Thyroid gland (tissue), 4 donors: ENCODE data around the gene VPS4A. TPM values are rescaled to one million over a fixed set of nuclear protein-coding genes. Genes with fewer than 3 reads are reported as not detected.

Experiments
- DNase-seq, 2 donors: peaks; one replicate each; pipeline ENCODE4 v3.0.0-alpha.2; 2019
- H3K27ac ChIP-seq, 3 donors: fragments of 200-600 bp; sonication (generic); 1 replicate in 2 of 3; 2 replicates in 1 of 3; pipeline ENCODE4 v1.5.1; 2016 to 2019; ENCODE audit warnings: mild to moderate bottlenecking in 1 of 3, moderate library complexity in 1 of 3
- H3K27me3 ChIP-seq: fragments of 200-600 bp; sonication (generic); one replicate; pipeline ENCODE4 v1.5.1; 2019
- H3K36me3 ChIP-seq, 2 donors: fragments of 200-600 bp; sonication (generic); one replicate each; pipeline ENCODE4 v1.5.1; 2016 to 2019
- H3K4me1 ChIP-seq, 2 donors: fragments of 200-600 bp; sonication (generic); one replicate each; pipeline ENCODE4 v1.5.1; 2017 to 2019
- H3K4me3 ChIP-seq, 3 donors: fragments of 200-600 bp; sonication (generic); replicated peaks in 1 of 3; 1 replicate in 2 of 3; 2 replicates in 1 of 3; pipeline ENCODE4 v1.5.1; 2016; ENCODE audit warnings: mild to moderate bottlenecking in 1 of 3
- H3K9me3 ChIP-seq: fragments of 200-600 bp; sonication (generic); one replicate; pipeline ENCODE4 v1.5.1; 2017
- POLR2A ChIP-seq, 2 donors: fragments of 450-650 bp; IDR thresholded peaks; one replicate each; pipeline ENCODE4 v1.6.1; 2017; ENCODE audit warnings: antibody characterized with exemption in 2 of 2, mild to moderate bottlenecking in 2 of 2, moderate library complexity in 1 of 2
- WGBS, 2 donors: methylation state at CpG; one replicate each; pipeline ENCODE4 v1.1.5; 2017; 5-methylcytosine and 5-hydroxymethylcytosine counted together
- intact Hi-C: fragments of 100-400 bp; cut with DNase I; formaldehyde crosslinking; loops from one replicate; pipeline ENCODE4 v1.15.1; 2023
- total RNA-seq, 4 donors: library from RNA; depleted of rRNA; stranded (reverse); fragments of >200 nt; gene quantifications; one replicate each; pipeline ENCODE4 v1.2.3, GENCODE V29; 2016
- TF ChIP-seq, protein P1 (sequence below), 6 experiments: fragments of 200-600 bp in 3 of 6; fragments of 450-650 bp in 3 of 6; sonication (generic) in 3 of 6; IDR thresholded peaks; one replicate each; pipeline ENCODE4 v1.5.1; 2016 to 2019; ENCODE audit warnings: antibody characterized with exemption in 6 of 6, mild to moderate bottlenecking in 2 of 6, inconsistent platforms in 1 of 6, moderate library complexity in 1 of 6

Gene VPS4A
- total RNA-seq, 4 donors from 2014 or later: 33.5 to 47.5 (median 43.2) TPM

DNA sequence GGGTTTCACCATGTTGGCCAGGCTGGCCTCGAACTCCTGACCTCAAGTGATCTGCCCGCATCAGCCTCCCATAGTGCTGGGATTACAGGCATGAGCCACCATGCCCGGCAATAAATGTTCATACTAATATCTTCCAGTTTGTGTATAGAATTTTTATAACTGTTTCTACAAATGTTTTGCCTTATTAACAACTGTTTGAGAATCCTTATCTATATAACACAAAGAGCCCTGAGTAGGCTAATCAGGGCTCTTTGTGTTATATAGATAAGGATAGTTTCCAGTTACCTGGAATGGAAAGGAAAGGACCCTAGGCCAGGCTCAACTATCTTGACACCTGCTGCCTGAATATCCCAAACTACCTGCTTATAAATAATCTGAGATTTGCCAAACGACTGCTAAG is 57.7 kb downstream of the VPS4A start:
- no peaks in the 10 kb centered on the region for H3K9me3 ChIP-seq
- intact Hi-C loops: no loop called here
- TF ChIP-seq, protein P1, sequence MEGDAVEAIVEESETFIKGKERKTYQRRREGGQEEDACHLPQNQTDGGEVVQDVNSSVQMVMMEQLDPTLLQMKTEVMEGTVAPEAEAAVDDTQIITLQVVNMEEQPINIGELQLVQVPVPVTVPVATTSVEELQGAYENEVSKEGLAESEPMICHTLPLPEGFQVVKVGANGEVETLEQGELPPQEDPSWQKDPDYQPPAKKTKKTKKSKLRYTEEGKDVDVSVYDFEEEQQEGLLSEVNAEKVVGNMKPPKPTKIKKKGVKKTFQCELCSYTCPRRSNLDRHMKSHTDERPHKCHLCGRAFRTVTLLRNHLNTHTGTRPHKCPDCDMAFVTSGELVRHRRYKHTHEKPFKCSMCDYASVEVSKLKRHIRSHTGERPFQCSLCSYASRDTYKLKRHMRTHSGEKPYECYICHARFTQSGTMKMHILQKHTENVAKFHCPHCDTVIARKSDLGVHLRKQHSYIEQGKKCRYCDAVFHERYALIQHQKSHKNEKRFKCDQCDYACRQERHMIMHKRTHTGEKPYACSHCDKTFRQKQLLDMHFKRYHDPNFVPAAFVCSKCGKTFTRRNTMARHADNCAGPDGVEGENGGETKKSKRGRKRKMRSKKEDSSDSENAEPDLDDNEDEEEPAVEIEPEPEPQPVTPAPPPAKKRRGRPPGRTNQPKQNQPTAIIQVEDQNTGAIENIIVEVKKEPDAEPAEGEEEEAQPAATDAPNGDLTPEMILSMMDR (IDR thresholded peaks at IDR 0.05): no peak
- no peak for TF ChIP-seq POLR2A (IDR thresholded peaks at IDR 0.05)
- H3K4me1 ChIP-seq: no peaks in the 10 kb centered on the region
- no peaks in the 10 kb centered on the region for H3K27me3 ChIP-seq
- H3K27ac ChIP-seq: no peak overlapping the region
- no peak overlapping the region for H3K4me3 ChIP-seq
- peaks cover 57 to 59% of the 10 kb centered on the region in 2 donors for H3K36me3 ChIP-seq
- DNase-seq: no peak
- 96 to 97% methylated on average over 4 of the region's 4 CpGs for WGBS, 2 donors

DNA sequence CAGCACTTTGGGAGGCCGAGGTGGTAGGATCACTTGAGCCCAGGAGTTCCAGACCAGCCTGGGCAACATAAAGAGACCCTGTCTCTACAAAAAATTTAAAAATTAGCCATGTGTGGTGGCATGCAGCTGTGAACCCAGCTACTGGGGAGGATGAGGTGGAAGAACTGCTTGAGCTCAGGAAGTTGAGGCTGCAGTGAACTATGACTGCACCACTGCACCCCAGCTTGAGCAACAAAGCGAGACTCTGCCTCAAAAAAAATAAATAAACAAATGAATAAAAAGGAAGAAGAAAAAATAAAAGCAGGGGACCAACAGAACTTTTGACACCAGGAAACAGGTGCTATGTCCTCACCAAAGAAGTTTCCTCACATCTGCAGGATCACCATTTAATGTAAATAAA is 60.4 kb downstream of the VPS4A start:
- Histone ChIP-seq H3K4me3 (no peak overlapping the region), H3K27me3 (no peaks in the 10 kb centered on the region), H3K9me3 (no peaks in the 10 kb centered on the region), H3K36me3 (peaks cover 38 to 39% of the 10 kb centered on the region in 2 donors), H3K27ac (no peak overlapping the region), H3K4me1 (no peaks in the 10 kb centered on the region)
- DNase-seq: no peak
- no peak for TF ChIP-seq POLR2A (IDR thresholded peaks at IDR 0.05)
- TF ChIP-seq, protein P1 (IDR thresholded peaks at IDR 0.05): no peak
- intact Hi-C loops: no loop called here
- 93 to 94% methylated on average over 2 of the region's 2 CpGs for WGBS, 2 donors

DNA sequence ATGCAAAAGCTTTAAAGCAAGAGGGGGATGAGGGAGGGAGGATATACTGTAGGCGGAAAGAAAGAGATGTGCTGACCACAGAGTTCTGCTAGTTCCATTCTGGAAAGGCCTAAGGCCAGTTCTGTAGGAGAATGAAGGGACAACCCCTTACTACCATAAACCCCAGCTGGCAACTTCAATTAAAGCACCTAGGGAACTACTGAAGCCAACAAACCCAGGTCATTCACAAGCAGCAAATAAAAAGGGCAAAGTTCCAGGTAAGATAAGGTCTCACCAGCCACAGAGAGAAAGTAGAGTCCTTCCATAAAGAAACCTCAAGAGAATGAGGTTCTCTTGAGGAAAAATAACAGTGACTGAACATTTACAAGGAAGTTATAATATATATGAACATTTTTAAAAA is 61.9 kb downstream of the VPS4A start:
- Histone ChIP-seq H3K4me3 (no peak overlapping the region), H3K9me3 (no peaks in the 10 kb centered on the region), H3K27ac (no peak overlapping the region), H3K27me3 (no peaks in the 10 kb centered on the region), H3K36me3 (peaks cover 27 to 32% of the 10 kb centered on the region in 2 donors), H3K4me1 (no peaks in the 10 kb centered on the region)
- DNase-seq: no peak
- TF ChIP-seq, protein P1 (IDR thresholded peaks at IDR 0.05): no peak
- TF ChIP-seq POLR2A (IDR thresholded peaks at IDR 0.05): no peak
- intact Hi-C loops: no loop called here
- WGBS, 2 donors: 97% methylated on average over 1 of the region's 1 CpG

Other genes with a start within 250 kb of the VPS4A start
- gene HAS3, start 205.7 kb upstream of the VPS4A start, total RNA-seq: 1 to 10 TPM; 3.5 to 9.1 (median 7.5) TPM
- gene CHTF8, start 178.8 kb upstream of the VPS4A start, total RNA-seq: 100 to 1,000 TPM in 3 of 4 donors, 10 to 100 TPM in 1; 95.8 to 124 (median 104) TPM
- 10 to 100 TPM; 22.4 to 33.1 (median 24.1) TPM for gene UTP4, start 178.7 kb upstream of the VPS4A start, total RNA-seq
- gene SNTB2, start 124.2 kb upstream of the VPS4A start, total RNA-seq: 10 to 100 TPM; 58.0 to 99.5 (median 96.7) TPM
- 10 to 100 TPM; 35.2 to 57.0 (median 51.0) TPM for gene PDF, start 19.2 kb downstream of the VPS4A start, total RNA-seq
- 10 to 100 TPM; 63.3 to 84.2 (median 74.7) TPM for gene COG8, start 28.2 kb downstream of the VPS4A start, total RNA-seq
- 10 to 100 TPM in 3 of 4 donors, 1 to 10 TPM in 1; 9.8 to 17.5 (median 14.7) TPM for gene NIP7, start 28.4 kb downstream of the VPS4A start, total RNA-seq
- gene TMED6, start 40.4 kb downstream of the VPS4A start, total RNA-seq: 1 to 10 TPM in 1 of 4 donors, not detected in 3; 4.1 TPM
- 100 to 1,000 TPM in 1 of 4 donors, 10 to 100 TPM in 3; 19.8 to 110 (median 26.6) TPM for gene TERF2, start 74.7 kb downstream of the VPS4A start, total RNA-seq
- gene CYB5B, start 113.3 kb downstream of the VPS4A start, total RNA-seq: 10 to 100 TPM; 40.4 to 61.5 (median 50.4) TPM